Measurements from ENCODE around the gene CEP112.

- TF ChIP-seq CTCF (IDR thresholded peaks at IDR 0.05) (no peak), POLR2A (IDR thresholded peaks at IDR 0.05) (no peak)
Observed at GRCh38 chr17:65855675-65856074, 336.3 kb downstream of the CEP112 start.

All from vagina (tissue), 2 donors.